Stimulated activated CD8-positive, alpha-beta memory T cell treated with anti-CD3 and anti-CD28 coated beads, Interleukin-4, amount 100 ng/mL, for 4 hours (primary cell): ENCODE measurements around the gene MUC2.

Source experiments
- DNase-seq, 2 donors: peaks; one replicate each; pipeline ENCODE4 v3.0.0-alpha.2; 2020; ENCODE audit warnings: low read depth in 2 of 2, low spot score in 1 of 2

The MUC2 gene

GRCh38 chr11:1085440-1086170 lies 10.9 kb downstream of the MUC2 start:
- no peak for DNase-seq

DNA sequence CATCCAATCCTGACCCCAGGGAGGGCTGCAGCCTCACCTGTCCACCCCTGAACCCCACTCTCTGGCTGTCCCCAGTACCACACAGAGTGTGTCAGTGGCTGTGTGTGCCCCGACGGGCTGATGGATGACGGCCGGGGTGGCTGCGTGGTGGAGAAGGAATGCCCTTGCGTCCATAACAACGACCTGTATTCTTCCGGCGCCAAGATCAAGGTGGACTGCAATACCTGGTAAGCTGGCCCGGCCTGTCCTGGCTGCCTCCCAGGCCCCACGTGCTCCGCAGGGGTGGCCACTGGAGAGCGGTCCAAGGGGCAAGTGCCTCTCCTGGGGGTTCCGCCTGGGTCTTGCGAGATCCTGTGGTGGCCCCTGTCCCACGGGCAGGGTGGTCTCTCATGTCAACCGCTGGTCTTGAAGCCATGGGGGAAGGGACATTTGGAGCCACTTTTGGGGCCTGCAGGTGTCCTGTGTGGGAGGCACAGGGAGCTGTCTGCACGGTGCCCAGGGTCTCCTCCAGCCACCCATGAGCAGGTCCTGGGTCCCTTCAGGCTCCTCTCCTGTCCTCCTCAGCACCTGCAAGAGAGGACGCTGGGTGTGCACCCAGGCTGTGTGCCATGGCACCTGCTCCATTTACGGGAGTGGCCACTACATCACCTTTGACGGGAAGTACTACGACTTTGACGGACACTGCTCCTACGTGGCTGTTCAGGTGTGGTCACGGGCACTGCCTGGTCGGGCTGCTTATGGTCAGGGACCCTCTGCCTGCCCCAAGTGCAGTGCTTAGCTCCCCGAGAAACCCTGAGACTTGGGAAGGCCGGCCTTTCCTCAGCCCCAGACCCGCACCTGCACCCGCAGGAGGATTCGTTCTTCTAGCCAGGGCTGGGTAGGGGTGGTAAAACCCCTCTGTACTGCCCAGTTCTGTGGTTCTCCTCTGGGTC lies 11.8 kb downstream of the MUC2 start:
- DNase-seq: no peak

DNA sequence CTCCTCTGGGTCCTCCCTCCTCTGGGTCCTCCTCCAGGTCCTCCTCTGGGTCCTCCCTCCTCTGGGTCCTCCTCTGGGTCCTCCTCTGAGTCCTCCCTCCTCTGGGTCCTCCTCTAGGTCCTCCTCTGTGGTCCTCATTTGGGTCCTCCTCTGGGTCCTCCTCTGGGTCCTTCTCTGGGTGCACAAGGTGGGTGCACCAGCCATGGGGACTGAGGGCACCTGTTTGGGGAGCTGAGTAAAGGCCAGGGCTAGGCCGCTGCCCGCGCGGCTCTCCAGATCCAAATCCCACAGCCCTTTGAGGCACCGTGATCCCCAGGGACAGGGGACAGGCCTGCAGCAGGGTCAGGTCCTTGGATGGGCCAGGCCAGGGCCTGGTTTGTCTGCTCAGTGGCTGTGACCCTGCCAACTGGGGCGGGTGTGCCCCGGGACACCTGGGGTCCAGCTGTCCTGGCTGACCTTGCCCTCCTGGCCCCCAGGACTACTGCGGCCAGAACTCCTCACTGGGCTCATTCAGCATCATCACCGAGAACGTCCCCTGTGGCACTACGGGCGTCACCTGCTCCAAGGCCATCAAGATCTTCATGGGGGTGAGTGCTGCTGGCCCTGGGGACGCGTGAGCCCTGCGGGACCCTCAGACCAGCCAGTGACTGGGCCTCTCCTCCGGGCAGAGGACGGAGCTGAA lies 12.7 kb downstream of the MUC2 start:
- no peak for DNase-seq

GRCh38 chr11:1087961-1088926 lies 13.6 kb downstream of the MUC2 start:
- no peak for DNase-seq

DNA sequence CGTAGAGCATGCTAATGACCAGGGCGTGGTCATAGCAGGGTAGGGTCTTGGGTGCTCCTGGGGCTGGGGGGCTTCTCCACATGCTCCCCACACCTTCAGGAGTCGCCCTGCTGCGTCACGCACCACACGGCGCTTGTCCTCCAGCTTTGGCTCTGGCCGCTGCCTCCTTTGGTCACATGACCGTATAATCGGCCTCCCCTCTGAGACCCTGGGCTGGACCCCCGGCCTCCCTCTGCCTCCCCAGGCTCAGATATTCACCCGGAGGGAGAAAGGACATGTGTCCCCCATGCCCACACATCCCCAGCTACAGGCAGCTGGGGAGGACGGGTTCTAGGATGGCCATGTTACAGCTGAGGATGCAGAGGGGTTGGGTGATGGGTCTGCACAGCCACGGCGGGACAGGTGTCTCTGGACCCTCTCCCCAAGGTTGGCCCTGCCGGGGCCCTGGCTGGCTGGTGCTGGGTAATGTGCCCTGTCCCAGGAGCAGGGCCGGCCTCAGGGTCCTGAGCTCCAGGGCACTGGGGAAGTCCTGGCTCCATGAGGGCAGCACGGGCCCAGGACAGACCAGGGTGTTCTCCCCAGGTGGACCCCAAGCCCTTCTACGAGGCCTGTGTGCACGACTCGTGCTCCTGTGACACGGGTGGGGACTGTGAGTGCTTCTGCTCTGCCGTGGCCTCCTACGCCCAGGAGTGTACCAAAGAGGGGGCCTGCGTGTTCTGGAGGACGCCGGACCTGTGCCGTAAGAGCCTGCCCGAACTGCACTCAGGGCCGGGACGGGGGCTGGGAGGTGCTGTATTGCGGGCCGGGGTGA lies 14.5 kb downstream of the MUC2 start:
- no peak for DNase-seq

- no peak for DNase-seq
Measured at GRCh38 chr11:1089738-1090599, 15.3 kb downstream of the MUC2 start.

DNA sequence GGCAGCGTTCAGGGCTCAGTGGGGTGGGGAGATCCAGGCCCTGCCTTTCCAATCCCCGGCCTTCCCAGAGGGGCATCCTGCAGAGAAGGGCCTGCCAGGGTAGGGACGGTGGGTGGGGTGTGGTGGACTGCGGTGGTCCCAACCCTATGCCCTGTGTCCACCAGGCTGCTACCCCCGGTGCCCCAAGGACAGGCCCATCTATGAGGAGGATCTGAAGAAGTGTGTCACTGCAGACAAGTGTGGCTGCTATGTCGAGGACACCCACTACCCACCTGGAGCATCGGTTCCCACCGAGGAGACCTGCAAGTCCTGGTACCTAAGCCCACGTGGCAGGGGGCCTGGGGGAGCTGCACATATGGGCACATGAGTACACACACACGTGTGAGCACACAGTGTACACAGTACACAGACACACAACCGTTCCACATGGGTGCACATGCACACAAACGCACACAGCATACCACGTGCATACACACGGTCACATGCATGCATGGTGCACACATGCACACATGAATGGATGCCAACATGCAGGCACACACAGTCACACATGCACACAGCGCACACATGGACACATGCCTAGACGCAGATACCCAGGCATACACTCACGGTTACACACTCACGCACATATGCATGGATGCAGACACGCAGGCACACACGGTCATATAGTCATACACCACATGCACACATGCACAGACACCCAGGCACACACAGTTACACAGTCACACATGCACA lies 16.1 kb downstream of the MUC2 start:
- no peak for DNase-seq

DNA sequence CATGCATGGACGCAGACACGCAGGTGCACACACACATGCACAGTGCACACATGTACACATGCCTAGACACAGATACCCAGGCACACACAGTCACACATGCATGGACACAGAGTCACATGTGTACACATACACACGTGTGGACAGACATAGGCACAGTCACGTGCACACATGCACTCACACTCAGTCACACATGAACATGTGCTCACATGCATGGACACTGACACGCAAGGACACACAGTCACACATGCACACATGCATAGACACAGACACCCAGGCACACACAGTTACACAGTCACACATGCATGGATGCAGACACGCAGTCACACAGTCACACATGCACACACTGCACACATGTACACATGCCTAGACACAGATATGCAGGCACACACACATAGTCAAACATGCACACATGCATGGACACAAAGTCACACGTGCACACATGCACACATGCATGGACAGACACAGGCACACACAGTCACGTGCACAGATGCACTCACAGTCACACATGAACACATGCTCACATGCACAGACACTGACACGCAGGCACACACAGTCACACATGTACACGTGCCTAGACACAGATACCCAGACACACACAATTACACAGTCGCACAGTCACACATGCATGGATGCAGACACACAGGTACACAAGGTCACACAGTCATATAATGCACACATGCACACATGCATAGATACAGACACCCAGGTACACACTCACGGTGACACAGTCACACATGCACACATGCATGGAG lies 16.8 kb downstream of the MUC2 start:
- DNase-seq: no peak

DNA sequence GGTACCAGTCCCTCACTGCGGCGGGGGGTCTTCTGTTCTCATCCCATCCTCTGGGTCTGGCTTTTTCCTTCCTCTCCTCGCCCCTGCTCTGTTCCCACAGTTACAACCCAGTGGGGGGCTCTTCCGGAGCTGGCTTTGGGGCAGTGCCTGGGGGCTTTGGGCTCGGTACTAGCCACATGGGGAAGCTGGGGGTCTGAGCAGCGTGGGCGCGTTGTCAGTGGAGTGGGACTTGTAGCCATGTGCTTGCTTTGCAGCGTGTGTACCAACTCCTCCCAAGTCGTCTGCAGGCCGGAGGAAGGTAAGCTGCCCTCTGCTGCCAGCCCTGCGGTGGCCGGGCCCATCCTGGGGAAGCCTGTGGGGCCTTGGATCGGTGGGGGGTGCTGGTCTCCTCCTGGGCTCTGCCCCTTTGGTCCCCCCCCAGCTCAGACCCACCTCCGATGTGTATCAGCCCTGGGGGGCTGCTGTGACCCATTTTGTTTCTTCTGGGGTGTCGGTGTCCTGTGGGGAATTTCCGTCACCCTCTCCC lies 17.5 kb downstream of the MUC2 start:
- DNase-seq: no peak

GRCh38 chr11:1092919-1093318 lies 18.2 kb downstream of the MUC2 start:
- DNase-seq: no peak

- DNase-seq: no peak
Measured at GRCh38 chr11:1099519-1100355, 25.1 kb downstream of the MUC2 start.

GRCh38 chr11:1100417-1101245 lies 26.0 kb downstream of the MUC2 start:
- no peak for DNase-seq

DNA sequence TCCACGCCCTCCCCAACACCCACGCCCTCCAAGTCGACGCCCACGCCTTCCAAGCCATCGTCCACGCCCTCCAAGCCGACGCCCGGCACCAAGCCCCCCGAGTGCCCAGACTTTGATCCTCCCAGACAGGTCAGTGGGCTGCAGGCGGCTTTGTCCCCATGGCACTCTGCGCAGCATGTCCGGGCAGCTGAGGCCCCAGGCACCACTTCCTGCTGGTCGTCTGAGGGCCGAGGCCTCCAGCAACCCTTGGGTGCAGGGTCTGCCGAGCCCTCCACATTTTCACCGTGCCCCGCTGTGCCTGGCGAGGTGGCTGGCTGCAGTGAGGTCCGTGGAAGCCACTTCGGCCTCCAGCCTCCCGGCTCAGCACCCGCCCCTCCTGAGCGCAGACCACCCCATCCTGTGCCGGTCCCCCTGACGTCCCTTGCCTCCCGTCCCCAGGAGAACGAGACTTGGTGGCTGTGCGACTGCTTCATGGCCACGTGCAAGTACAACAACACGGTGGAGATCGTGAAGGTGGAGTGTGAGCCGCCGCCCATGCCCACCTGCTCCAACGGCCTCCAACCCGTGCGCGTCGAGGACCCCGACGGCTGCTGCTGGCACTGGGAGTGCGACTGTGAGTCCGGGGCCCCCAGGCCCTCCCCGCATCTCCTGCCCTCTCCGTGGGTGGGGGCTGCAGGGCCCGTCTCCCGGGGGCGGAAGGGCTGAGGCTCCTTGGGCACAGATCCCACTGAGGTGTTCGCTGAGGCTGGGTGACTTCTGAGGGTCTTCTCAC lies 26.8 kb downstream of the MUC2 start:
- no peak for DNase-seq

GRCh38 chr11:1102221-1102971 lies 27.7 kb downstream of the MUC2 start:
- DNase-seq: no peak
